GM18909 (cell line): ENCODE measurements around the gene MIGA2.
A peak's percentile ranks its signal among the peaks of the same experiment; 100 is the strongest.
"Not testable (repeated sequence)": the region's sequence is repeated elsewhere in the genome, so short reads cannot be mapped to it uniquely, and the experiment has no call there.

Experiments
- ATAC-seq: cut with Tn5 transposase; IDR thresholded peaks from one replicate; pipeline ENCODE4 v1.9.1; 2021; ENCODE audit warnings: mild to moderate bottlenecking; ENCODE audit not compliant: unreplicated experiment, poor library complexity

MIGA2 gene

GRCh38 chr9:129036241-129036922 lies at the start of gene MIGA2:
Gene MIGA2, plus strand, starts transcription at chr9:129036626. Its CDS starts 3,969 bp downstream, at chr9:129040595.
- peak; percentile 96 for ATAC-seq

- no peak for ATAC-seq
Measured at GRCh38 chr9:128986671-128987070, 49.8 kb upstream of the MIGA2 start.

DNA sequence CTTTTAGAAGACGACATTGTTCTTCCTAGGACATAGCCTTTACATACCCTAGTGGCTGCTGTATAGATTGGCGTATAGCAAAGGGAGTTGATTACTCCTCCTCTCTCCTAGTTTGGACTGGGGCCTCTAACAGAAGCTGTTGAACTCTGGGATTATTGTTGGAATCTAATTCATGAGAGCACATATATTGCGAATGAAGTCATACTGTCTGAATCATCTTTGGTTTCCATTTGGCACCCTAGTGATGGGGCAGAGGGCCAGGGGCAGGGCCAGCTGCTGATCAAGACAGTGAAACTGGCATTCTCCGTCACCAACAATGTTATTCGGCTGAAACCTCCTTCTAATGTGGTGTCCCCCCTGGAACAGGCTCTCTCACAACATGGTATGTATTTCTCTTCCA lies 48.6 kb upstream of the MIGA2 start:
- ATAC-seq = no peak

- no peak for ATAC-seq
Measured at GRCh38 chr9:128992995-128993394, 43.4 kb upstream of the MIGA2 start.

- no peak for ATAC-seq
Measured at GRCh38 chr9:128995791-128996190, 40.6 kb upstream of the MIGA2 start.

DNA sequence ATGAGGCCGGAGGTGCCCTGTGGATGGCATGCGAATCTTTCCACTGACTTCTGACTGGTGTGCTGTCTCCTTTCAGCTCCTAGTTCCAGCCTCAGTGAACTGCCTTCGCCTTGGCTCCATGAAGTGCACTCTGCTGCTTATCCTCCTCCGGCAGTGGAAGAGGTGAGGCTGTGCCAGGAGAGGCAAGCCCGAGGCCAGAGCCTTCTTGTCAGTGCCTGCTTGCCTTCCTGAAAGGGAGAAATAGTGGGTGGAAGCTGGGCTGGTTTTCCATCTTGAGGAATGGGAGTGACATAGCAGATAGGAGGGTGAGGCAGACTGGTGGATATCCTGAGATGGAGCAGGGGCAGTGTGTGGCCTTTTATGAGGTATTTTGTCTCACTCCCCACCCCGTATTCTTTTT lies 38.0 kb upstream of the MIGA2 start:
- ATAC-seq = no peak

GRCh38 chr9:128999581-129000206 lies 36.7 kb upstream of the MIGA2 start:
- ATAC-seq = no peak

- no peak for ATAC-seq
Measured at GRCh38 chr9:129001504-129002325, 34.7 kb upstream of the MIGA2 start.

- no peak for ATAC-seq
Measured at GRCh38 chr9:129002992-129003391, 33.4 kb upstream of the MIGA2 start.

- not testable (repeated sequence) for ATAC-seq
Measured at GRCh38 chr9:129004173-129004572, 32.3 kb upstream of the MIGA2 start.

- no peak for ATAC-seq
Measured at GRCh38 chr9:129005336-129005997, 31.0 kb upstream of the MIGA2 start.

- no peak for ATAC-seq
Measured at GRCh38 chr9:129006328-129007034, 29.9 kb upstream of the MIGA2 start.

- no peak for ATAC-seq
Measured at GRCh38 chr9:129007035-129007765, 29.2 kb upstream of the MIGA2 start.

GRCh38 chr9:129007766-129008468 lies 28.5 kb upstream of the MIGA2 start:
- ATAC-seq = no peak

- no peak for ATAC-seq
Measured at GRCh38 chr9:129008469-129008965, 27.9 kb upstream of the MIGA2 start.

DNA sequence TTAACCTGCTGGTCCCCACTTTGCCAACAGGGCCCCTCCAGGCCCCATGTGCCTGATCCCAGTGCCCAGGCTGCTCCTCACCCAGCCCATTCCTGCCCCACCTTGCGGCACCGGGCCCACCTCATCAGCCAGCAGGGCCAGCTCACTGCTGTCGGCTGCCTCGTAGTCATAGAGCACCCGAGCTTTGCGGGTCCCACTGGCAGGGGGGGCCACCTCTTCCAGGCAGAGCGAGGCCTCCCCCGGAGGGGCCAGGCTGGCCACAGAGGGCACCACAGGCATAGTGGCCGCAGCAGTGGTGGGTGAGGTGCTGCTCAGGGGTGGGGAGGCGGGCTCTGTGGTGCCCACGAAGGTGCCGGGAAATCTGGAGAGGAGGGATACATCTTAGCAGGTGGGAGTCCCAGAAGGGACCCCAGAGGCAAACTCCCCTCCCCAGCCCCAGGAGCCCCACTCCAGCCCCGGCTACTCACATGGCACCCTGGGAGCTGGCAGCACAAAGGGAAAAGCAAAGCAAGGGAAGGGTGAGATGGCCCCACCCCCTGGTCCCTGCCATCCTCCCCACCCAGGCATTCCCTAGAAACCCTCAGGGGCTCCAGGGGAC lies 27.3 kb upstream of the MIGA2 start:
- ATAC-seq = no peak

GRCh38 chr9:129009584-129010141 lies 26.8 kb upstream of the MIGA2 start:
- ATAC-seq = no peak
